ENCODE data around the gene ALPK1.
"Not testable (repeated sequence)": the region's sequence is repeated elsewhere in the genome, so short reads cannot be mapped to it uniquely, and the experiment has no call there.

GRCh38 chr4:112490808-112491207, 193.6 kb downstream of the ALPK1 start:
- not testable (repeated sequence) for TF ChIP-seq CTCF (conservative IDR thresholded peaks at IDR 0.05; ENCODE audit: low read length); EZH2phosphoT487 (IDR thresholded peaks at IDR 0.05; ENCODE audit: borderline replicate concordance, low read depth, low read length)
